Fibroblast of villous mesenchyme (primary cell): ENCODE results near the gene CCDC158. TPM values are rescaled to one million over a fixed set of nuclear protein-coding genes. Genes with fewer than 3 reads are reported as not detected.
"Not testable (repeated sequence)": the region's sequence is repeated elsewhere in the genome, so short reads cannot be mapped to it uniquely, and the experiment has no call there.

Source experiments
- DNase-seq: peaks from one replicate; pipeline ENCODE4 v3.0.0-alpha.2; 2010; ENCODE audit warnings: low read depth
- H3K4me3 ChIP-seq: 2 replicates; pipeline ENCODE4 v1.5.1; 2011; ENCODE audit warnings: low read depth, mild to moderate bottlenecking, low read length
- CTCF ChIP-seq: IDR thresholded peaks from 2 replicates; pipeline ENCODE4 v1.5.1; 2012; ENCODE audit warnings: low read depth, mild to moderate bottlenecking, low read length; ENCODE audit not compliant: insufficient read depth
- total RNA-seq: library from RNA; depleted of rRNA; stranded (reverse); fragments of >200 nt; gene quantifications from 2 replicates; pipeline ENCODE4 v1.2.3, GENCODE V29; 2012

Gene CCDC158
- total RNA-seq, 1 donor: 0.43 TPM

- TF ChIP-seq CTCF: no peak
These were observed 137.0 kb downstream of the CCDC158 start for GRCh38 chr4:76283900-76284299.

GRCh38 chr4:76282941-76283689 lies 137.8 kb downstream of the CCDC158 start:
- DNase-seq: no peak
- TF ChIP-seq CTCF: no peak
- H3K4me3 ChIP-seq: no peak overlapping the region

More at GRCh38 chr4:76283900-76284299, 137.0 kb downstream of the CCDC158 start:
- H3K4me3 ChIP-seq: no peak overlapping the region
- DNase-seq: no peak

GRCh38 chr4:76281594-76281993 lies 139.3 kb downstream of the CCDC158 start:
- not testable (repeated sequence) for DNase-seq, H3K4me3 ChIP-seq

GRCh38 chr4:76280488-76281441 lies 140.2 kb downstream of the CCDC158 start:
- TF ChIP-seq CTCF: no peak
- no peak for DNase-seq
- no peak overlapping the region for H3K4me3 ChIP-seq

GRCh38 chr4:76279462-76279861 lies 141.5 kb downstream of the CCDC158 start:
- DNase-seq: no peak

GRCh38 chr4:76278583-76278982 lies 142.4 kb downstream of the CCDC158 start:
- DNase-seq: no peak
- no peak overlapping the region for H3K4me3 ChIP-seq
- no peak for TF ChIP-seq CTCF

More at GRCh38 chr4:76279462-76279861, 141.5 kb downstream of the CCDC158 start:
- TF ChIP-seq CTCF: no peak
- H3K4me3 ChIP-seq: no peak overlapping the region

- TF ChIP-seq CTCF: no peak
- no peak overlapping the region for H3K4me3 ChIP-seq
- no peak for DNase-seq
These were observed 143.3 kb downstream of the CCDC158 start for GRCh38 chr4:76277667-76278066.
